Endothelial cell of umbilical vein (primary cell): ENCODE data around the gene SPTBN4. TPM values are rescaled to one million over a fixed set of nuclear protein-coding genes. Genes with fewer than 3 reads are reported as not detected.

Experiments used
- BruUV-seq: library from RNA; stranded (reverse); fragments of 400-500 nt; replicated peaks from 2 replicates; lab custom pipeline; 2021; lab: Mats Ljungman, UMichigan
- CTCF ChIA-PET: fragments of 300-600, 350-600 bp; sonication (Branson Sonifier 250); formaldehyde crosslinking; loops from one replicate; lab custom pipeline; 2021; ENCODE audit warnings: antibody characterized with exemption, inconsistent platforms; lab: Charles Lee
- POLR2A ChIA-PET: fragments of 300-600, 350-600 bp; sonication (Branson Sonifier 250); formaldehyde crosslinking; loops from one replicate; lab custom pipeline; 2021; ENCODE audit warnings: antibody characterized with exemption, inconsistent platforms; lab: Charles Lee
- DNase-seq: peaks from one replicate; pipeline ENCODE4 v3.0.0-alpha.2; 2011; ENCODE audit warnings: low read depth, low spot score
- FAIRE-seq: peaks from 2 replicates; lab custom pipeline; 2011; peaks lifted over from hg19 to GRCh38; lab: Jason Lieb, UNC
- H2AFZ ChIP-seq: 2 replicates; pipeline ENCODE4 v1.6.0; 2012; ENCODE audit warnings: low read depth, low read length, control low read depth, inconsistent platforms
- H3K27ac ChIP-seq: 2 replicates; pipeline ENCODE4 v1.5.1; 2011; ENCODE audit warnings: low read depth, mild to moderate bottlenecking, control low read depth, low read length, moderate library complexity; ENCODE audit not compliant: insufficient read depth
- H3K27me3 ChIP-seq, 2 experiments: 2 replicates each; pipeline versions ENCODE4 v1.6.0 to v1.6.1; 2011; ENCODE audit warnings: low read length in 2 of 2, mixed read lengths in 1 of 2; ENCODE audit not compliant: control insufficient read depth in 2 of 2, insufficient read depth in 2 of 2
- H3K36me3 ChIP-seq, 2 experiments: 2 replicates in 1 of 2; 3 replicates in 1 of 2; pipeline ENCODE4 v1.5.1; 2011; ENCODE audit warnings: low read length in 2 of 2, mild to moderate bottlenecking in 1 of 2, moderate library complexity in 1 of 2; ENCODE audit not compliant: control insufficient read depth in 2 of 2, insufficient read depth in 2 of 2; ENCODE audit errors: extremely low read depth in 1 of 2
- H3K4me1 ChIP-seq: 3 replicates; pipeline ENCODE4 v1.5.1; 2011; ENCODE audit warnings: mild to moderate bottlenecking, low read length; ENCODE audit not compliant: control insufficient read depth, insufficient read depth; ENCODE audit errors: extremely low read depth
- H3K4me2 ChIP-seq: 2 replicates; pipeline ENCODE4 v1.6.1; 2011; ENCODE audit warnings: low read length, control low read depth, mixed read lengths; ENCODE audit not compliant: insufficient read depth
- H3K4me3 ChIP-seq, 3 experiments: fragments of 200-600 bp in 1 of 3; sonication (generic), shearing (Covaris generic) in 1 of 3; replicated peaks in 1 of 3; 2 replicates each; pipeline ENCODE4 v1.5.1; 2011 to 2016; ENCODE audit warnings: control low read depth in 3 of 3, low read length in 3 of 3, mild to moderate bottlenecking in 2 of 3, inconsistent platforms in 1 of 3, low read depth in 1 of 3, moderate library complexity in 1 of 3; ENCODE audit not compliant: insufficient read depth in 1 of 3
- H3K79me2 ChIP-seq: 2 replicates; pipeline ENCODE4 v1.6.0; 2012; ENCODE audit warnings: low read length, inconsistent platforms; ENCODE audit not compliant: control insufficient read depth, insufficient read depth
- H3K9ac ChIP-seq: replicated peaks from 2 replicates; pipeline ENCODE3; 2011; ENCODE audit warnings: low read length, control low read depth; ENCODE audit not compliant: insufficient read depth; ENCODE audit errors: extremely low read depth
- H3K9me1 ChIP-seq: replicated peaks from 3 replicates; pipeline ENCODE4 v1.6.0; 2011; ENCODE audit warnings: mild to moderate bottlenecking, low read length; ENCODE audit not compliant: control insufficient read depth, insufficient read depth; ENCODE audit errors: extremely low read depth
- H3K9me3 ChIP-seq: replicated peaks from 2 replicates; pipeline ENCODE4 v1.5.1; 2012; ENCODE audit warnings: low read length, inconsistent platforms; ENCODE audit not compliant: control insufficient read depth, insufficient read depth
- H4K20me1 ChIP-seq: replicated peaks from 2 replicates; pipeline ENCODE3; 2011; ENCODE audit warnings: mild to moderate bottlenecking, low read length; ENCODE audit not compliant: control insufficient read depth, insufficient read depth; ENCODE audit errors: extremely low read depth
- CTCF ChIP-seq, 2 donors: IDR thresholded peaks; 1 replicate in 1 of 2; 2 replicates in 1 of 2; pipeline ENCODE4 v1.5.1; 2011; ENCODE audit warnings: low read length in 2 of 2, mild to moderate bottlenecking in 2 of 2, moderate library complexity in 2 of 2, control low read depth in 1 of 2, inconsistent platforms in 1 of 2, low read depth in 1 of 2; ENCODE audit not compliant: insufficient read depth in 1 of 2; ENCODE audit errors: extremely low read depth in 1 of 2
- EZH2 ChIP-seq: IDR thresholded peaks from 2 replicates; pipeline ENCODE4 v1.6.1; 2012; ENCODE audit warnings: borderline replicate concordance, low read depth, mild to moderate bottlenecking, moderate library complexity, low read length, inconsistent platforms; ENCODE audit not compliant: severe bottlenecking
- FOS ChIP-seq: IDR thresholded peaks from 2 replicates; pipeline ENCODE4 v1.6.1; 2011; ENCODE audit warnings: mild to moderate bottlenecking, low read length, moderate library complexity, borderline replicate concordance; ENCODE audit not compliant: insufficient read depth
- GATA2 ChIP-seq: IDR thresholded peaks from 2 replicates; pipeline ENCODE4 v1.7.0; 2011; ENCODE audit warnings: low read depth, mild to moderate bottlenecking, moderate library complexity, mixed read lengths, low read length; ENCODE audit not compliant: insufficient read length, insufficient read depth
- JUN ChIP-seq: IDR thresholded peaks from 2 replicates; pipeline ENCODE4 v1.6.1; 2011; ENCODE audit warnings: borderline replicate concordance, low read depth; ENCODE audit not compliant: insufficient read length, insufficient read depth
- MAX ChIP-seq: IDR thresholded peaks from 2 replicates; pipeline ENCODE4 v1.6.1; 2011; ENCODE audit not compliant: insufficient read depth, insufficient read length
- MYC ChIP-seq: IDR thresholded peaks from one replicate; pipeline ENCODE4 v1.6.1; 2011; ENCODE audit warnings: mild to moderate bottlenecking, low read depth, low read length
- POLR2A ChIP-seq: IDR thresholded peaks from 2 replicates; pipeline ENCODE4 v1.6.1; 2012; ENCODE audit warnings: low read depth, mild to moderate bottlenecking, control low read depth, low read length
- POLR2AphosphoS5 ChIP-seq: IDR thresholded peaks from 2 replicates; pipeline ENCODE4 v1.6.1; 2012; ENCODE audit warnings: low read depth, mild to moderate bottlenecking, control low read depth, low read length, moderate library complexity; ENCODE audit not compliant: insufficient read depth
- dilution Hi-C: fragments of 300-500 bp; cut with MboI; formaldehyde crosslinking; loops from one replicate; pipeline ENCODE4 v1.15.0; 2019; ENCODE audit warnings: low sequenced_read_pairs; ENCODE audit not compliant: extremely low pct_ligation_motif_present
- intact Hi-C: fragments of 100-400 bp; cut with micrococcal nuclease; formaldehyde crosslinking; loops from one replicate; pipeline ENCODE4 v1.10.0; 2022
- polyA plus RNA-seq, 4 experiments: library from polyadenylated mRNA; depleted of rRNA in 3 of 4; stranded (reverse) in 3 of 4; unstranded in 1 of 4; fragments of >200 nt; gene quantifications; 2 replicates each; pipeline versions ENCODE4 v1.2.1 to v1.2.3, GENCODE V29; 2011 to 2012; ENCODE audit warnings: missing spikeins in 1 of 4
- total RNA-seq: library from RNA; stranded (reverse); gene quantifications from 2 replicates; pipeline ENCODE4 v1.2.3, GENCODE V29; 2021

SPTBN4 gene
- total and polyA plus RNA-seq, 2 donors (not counting 3 experiments of a cell fraction or from before 2014, with no cell fraction given) = 0.33 TPM; not detected in 1

- Histone ChIP-seq H3K4me1 (no peaks in the 10 kb centered on the region), H3K27me3 (no peaks in the 10 kb centered on the region), H3K9ac (no peak overlapping the region), H3K4me3 (no peak overlapping the region), H3K36me3 (no peaks in the 10 kb centered on the region), H4K20me1 (no peaks in the 10 kb centered on the region), H3K4me2 (no peak overlapping the region), H3K9me1 (no peaks in the 10 kb centered on the region), H3K27ac (no peak overlapping the region), H3K79me2 (no peaks in the 10 kb centered on the region), H3K9me3 (no peaks in the 10 kb centered on the region), H2AFZ (no peak overlapping the region)
- no peak for DNase-seq
- ChIA-PET POLR2A (no interaction called here), CTCF (no interaction called here)
- no peak for TF ChIP-seq MAX
- no peak for TF ChIP-seq GATA2
- TF ChIP-seq EZH2 = no peak
- no peak for TF ChIP-seq CTCF (IDR thresholded peaks at IDR 0.05; ENCODE audit: extremely low read depth in 1 of 2, insufficient read depth in 1 of 2, low read depth in 1 of 2, low read length in 2 of 2)
- no peak for TF ChIP-seq JUN
- TF ChIP-seq POLR2A = no peak
- TF ChIP-seq FOS = no peak
- no peak for TF ChIP-seq POLR2AphosphoS5
- TF ChIP-seq MYC = no peak
- intact Hi-C loops (no loop called here), dilution Hi-C loops (no loop called here)
- no TSS peak for BruUV-seq
- no peak for FAIRE-seq
Measured at GRCh38 chr19:40450664-40451063, 16.1 kb upstream of the SPTBN4 start.
